Activated T-cell treated with anti-CD3 and anti-CD28 coated beads for 24 hours (primary cell): Measurements from ENCODE around the gene DNAJC15.
"Not testable (repeated sequence)": the region's sequence is repeated elsewhere in the genome, so short reads cannot be mapped to it uniquely, and the experiment has no call there.

Source experiments
- DNase-seq: peaks from one replicate; pipeline ENCODE4 v3.0.0-alpha.2; 2020; ENCODE audit warnings: low read depth

Gene DNAJC15

DNA sequence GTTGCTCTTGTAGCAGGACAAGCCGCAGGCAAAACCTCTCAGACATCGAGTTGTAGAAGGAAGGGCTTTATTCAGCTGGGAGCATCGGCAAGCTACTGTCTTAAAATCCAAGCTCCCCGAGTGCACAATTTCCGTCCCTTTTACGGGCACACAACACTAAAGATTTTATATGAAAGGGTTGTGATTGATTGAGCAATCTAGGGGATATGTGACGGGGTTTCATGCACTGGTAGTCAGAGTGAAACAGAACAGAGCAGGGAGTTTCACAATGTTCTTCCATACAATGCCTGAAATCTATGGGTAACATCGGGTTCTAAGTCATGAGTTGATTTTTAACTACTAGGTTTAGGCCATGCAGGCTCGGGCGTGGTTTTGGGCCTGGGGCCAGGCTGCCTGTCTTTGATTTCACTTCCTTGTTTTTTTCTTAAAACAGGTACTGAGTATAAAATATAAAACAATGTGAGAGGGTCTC lies 22.0 kb downstream of the DNAJC15 start:
- DNase-seq, result not testable (repeated sequence)

DNA sequence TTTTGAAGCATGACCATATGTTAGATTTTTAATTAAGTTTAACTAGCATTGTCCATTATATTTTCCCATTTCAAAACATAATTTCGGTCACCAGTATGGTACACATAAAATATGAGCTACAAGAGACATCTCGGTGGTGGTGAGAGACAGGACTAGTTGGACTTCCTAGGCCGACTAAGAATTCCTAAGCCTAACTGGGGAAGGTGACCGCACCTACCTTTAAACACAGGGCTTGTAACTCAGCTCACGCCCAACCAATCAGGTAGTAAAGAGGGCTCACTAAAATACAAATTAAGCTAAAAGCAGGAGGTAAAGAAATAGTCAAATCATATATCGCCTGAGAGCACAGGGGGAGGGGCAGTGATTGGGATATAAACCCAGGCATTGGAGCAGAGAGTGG lies 22.9 kb downstream of the DNAJC15 start:
- no peak for DNase-seq

GRCh38 chr13:43054803-43055802 lies 31.7 kb downstream of the DNAJC15 start:
- DNase-seq, result no peak

GRCh38 chr13:43057653-43058317 lies 34.4 kb downstream of the DNAJC15 start:
- no peak for DNase-seq

DNA sequence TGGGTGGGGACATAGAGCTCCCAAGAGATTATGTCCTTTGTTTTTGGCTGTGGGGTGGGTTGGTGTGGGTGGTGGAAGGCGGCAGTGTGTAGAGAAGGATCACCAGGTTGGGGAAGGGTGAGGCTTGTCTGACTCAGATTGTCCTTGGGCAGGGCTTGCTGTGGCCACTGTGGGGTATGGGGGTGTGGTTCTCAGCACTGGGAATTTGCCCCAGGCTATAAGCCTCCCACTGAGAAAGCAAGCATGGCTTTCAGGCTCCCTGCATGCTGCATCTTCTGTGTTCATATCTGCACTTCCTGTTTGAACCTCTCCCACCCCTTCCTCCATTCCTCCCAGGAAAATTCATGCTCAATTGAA lies 34.9 kb downstream of the DNAJC15 start:
- no peak for DNase-seq

- DNase-seq, result no peak
These were observed 35.4 kb downstream of the DNAJC15 start for GRCh38 chr13:43058831-43059230.

DNA sequence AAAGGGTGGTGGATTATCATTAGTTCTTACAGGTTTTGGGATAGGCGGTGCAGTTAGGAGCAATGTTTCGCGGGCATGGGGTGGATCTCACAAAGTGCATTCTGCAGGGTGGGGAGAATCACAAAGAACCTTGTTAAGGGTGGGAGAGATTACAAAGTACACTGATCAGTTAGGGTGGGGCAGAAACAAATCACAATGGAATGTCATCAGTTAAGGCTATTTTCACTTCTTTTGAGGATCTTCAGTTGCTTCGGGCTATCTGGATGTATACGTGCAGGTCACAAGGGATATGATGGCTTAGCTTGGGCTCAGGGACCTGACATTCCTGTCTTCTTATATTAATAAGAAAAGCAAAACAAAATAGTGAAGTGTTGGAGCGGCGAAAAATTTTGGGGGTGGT lies 36.4 kb downstream of the DNAJC15 start:
- DNase-seq, result not testable (repeated sequence)

DNA sequence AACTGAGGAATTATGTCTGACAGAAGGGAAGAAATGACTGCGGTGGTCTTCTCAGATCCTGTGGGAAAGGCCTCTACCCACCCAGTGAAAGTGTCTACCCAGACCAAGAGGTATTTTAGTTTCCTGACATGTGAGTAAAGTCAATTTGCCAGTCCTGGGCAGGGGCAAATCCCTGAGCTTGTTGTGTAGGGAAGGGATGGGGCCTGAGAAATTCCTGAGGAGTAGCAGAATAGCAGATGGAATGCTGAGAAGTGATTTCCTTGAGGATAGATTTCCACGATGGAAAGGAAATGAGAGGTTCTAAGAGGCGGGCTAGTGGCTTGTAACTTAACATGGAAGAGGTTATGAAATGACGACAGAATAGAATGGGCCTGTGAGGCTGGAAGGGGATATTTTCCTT lies 37.4 kb downstream of the DNAJC15 start:
- not testable (repeated sequence) for DNase-seq

GRCh38 chr13:43061496-43062280 lies 38.3 kb downstream of the DNAJC15 start:
- DNase-seq, result no peak

DNA sequence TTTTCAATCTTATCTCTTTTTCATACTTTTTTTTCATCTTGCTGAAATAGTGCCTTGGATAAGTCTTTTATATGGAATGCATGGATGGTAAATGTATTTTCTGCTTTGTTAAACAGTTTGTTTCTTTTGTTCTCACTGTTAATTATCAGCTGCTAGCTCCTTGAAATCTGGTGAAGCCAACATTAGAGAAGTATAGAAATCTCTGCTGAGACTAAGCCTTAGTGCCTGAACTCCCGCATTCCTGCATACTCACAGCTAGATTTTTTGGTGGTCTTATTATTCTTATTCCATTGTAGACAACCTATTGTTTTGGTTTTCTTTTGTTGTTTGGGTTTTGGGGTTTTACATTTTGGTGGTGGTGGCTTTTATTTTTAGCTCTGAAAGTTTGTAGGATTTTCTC lies 48.4 kb downstream of the DNAJC15 start:
- no peak for DNase-seq

DNA sequence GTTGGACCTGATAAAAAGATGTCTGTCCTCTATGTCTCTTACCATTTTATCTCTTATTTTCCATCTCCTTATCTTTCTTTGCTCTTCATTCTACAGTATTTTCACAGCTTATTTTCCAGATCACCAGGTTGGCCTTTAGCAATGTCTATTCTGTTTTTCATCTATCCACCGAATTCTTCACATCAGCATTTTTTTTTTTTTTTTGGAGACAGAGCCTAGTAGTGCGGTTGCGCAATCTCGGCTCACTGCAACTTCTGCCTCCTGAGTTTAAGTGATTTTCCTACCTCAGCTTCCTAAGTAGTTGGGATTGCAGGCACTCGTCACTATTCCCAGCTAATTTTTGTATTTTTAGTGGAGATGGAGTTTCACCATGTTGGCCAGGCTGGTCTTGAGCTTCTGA lies 49.0 kb downstream of the DNAJC15 start:
- no peak for DNase-seq

DNA sequence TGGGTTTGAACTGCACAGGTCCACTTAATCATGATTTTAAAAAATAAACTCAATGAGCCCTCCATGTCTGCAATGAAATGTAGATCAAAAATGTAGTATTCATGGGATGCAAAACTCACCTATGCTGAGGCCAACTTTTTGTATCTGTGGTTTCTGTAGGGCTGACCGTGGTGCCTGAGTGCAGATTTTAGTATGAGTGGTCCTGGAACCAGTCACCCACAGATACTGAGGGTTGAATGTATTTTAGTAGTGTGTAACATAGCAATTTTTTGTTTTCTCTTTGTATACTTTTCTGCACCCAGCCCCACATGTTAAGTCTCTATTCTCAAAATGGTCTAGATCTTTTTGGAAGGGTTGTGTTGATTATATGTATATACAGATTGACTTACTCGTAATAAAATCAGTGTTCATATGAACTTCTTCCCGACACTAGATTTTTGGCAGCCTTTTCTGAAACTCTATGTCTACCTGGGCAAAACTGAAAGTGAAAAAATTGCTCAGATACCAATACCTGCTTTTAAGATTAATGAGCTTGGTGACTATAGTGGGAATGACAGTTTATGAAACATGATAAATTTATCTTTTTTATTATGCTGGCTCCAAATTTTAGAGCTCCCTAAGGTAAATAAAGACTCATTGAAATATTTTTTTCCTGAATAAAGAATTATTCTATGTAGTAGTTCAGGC lies 51.6 kb downstream of the DNAJC15 start:
- DNase-seq, result no peak

- not testable (repeated sequence) for DNase-seq
These were observed 52.1 kb downstream of the DNAJC15 start for GRCh38 chr13:43075511-43075902.

- DNase-seq, result no peak
These were observed 53.7 kb downstream of the DNAJC15 start for GRCh38 chr13:43077046-43077445.

DNA sequence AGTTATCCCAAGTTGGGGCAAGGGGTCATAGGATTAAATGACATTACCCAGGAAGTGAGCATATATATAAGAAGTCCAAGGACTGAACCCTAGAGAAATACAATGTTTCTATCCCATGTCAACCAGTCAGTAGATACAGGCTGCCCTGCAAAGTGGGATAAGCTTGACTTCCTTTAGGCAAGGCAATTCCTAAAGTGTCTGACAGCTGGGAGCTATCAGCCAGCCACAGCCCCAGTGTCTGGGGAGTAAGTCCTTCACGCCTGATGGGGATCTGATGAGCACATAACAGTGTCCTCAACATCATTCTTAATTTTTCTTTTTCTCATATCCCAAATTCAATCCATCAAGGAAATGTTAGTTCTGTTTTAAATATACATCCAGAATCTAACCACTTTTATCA lies 54.1 kb downstream of the DNAJC15 start:
- DNase-seq, result no peak

DNA sequence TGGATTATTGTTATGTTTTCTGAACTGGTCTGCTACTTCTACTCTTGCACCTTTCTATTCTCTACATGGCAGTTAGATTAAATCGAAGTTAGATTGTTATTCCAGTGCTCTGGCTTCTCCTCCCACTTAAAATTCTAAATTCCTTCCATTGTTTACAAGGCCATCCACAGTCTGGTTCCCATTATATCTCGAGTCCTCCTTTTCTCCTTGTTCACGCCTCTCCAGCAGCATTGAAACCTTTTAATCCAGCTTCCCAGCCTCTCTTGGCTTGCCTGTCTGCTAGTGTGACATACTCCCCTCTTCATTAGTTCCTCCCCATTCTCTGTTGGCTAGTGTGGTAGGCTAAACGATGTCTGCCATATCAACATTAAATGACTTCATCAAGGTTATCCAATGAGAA lies 54.5 kb downstream of the DNAJC15 start:
- no peak for DNase-seq

DNA sequence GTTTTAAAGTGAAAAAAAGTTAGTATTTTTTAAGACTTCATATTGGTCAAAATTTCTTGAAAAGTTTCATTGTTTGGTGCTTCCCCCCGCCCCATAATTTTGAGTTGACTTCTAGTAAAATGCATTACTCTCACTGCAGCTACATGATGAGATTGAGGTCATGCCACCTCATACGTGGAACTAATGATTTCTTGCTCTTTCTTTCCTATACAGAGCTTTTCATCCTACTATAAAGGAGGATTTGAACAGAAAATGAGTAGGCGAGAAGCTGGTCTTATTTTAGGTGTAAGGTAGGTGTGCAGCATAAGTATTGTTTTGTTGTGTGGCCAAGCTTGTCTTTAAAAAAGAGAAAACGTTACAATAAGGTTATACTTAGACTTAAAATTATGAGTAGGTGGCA lies 55.0 kb downstream of the DNAJC15 start:
- DNase-seq, result no peak

DNA sequence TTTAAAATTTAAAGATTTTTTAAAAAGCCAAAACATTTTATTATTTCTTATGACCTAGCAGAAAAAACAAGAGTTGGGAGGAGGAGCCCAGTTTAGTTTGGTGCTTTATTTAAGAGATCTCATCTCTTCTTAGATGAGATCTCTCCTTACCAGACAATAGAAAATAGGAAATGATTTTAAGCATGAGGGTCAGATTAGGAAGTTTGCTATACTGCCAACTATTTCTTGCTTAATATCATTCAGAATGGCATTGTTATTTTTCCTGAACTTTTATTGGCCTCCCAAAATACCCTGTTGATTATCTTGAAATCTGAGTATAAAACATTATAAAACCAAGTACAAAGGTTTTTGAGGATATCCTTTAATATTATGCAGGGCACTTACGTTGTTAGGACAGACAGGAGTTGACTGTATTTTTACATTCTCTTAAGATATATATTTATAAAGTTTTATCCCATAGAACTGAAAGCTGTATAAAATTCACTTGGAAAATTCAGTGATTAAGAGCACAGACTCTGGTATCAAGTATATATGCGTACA lies 56.1 kb downstream of the DNAJC15 start:
- no peak for DNase-seq

DNA sequence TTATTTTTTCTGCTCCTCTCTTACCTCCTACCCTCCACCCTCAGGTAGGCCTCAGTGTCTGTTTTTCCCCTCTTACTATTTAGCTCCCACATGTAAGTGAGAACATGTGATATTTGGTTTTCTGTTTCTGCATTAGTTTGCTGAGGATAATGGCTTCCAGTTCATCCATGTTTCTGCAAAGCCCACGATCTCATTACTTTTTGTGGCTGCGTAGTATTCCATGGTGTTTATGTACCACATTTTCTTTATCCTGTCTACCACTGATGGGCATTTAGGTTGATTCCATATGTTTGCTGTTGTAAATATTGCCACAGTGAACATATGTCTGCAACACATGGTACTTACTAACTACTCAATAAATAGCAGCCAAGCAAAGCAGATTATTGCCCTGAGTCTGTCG lies 56.8 kb downstream of the DNAJC15 start:
- DNase-seq, result no peak

- no peak for DNase-seq
These were observed 58.5 kb downstream of the DNAJC15 start for GRCh38 chr13:43081866-43082265.

- no peak for DNase-seq
These were observed 60.4 kb downstream of the DNAJC15 start for GRCh38 chr13:43083750-43084149.

DNA sequence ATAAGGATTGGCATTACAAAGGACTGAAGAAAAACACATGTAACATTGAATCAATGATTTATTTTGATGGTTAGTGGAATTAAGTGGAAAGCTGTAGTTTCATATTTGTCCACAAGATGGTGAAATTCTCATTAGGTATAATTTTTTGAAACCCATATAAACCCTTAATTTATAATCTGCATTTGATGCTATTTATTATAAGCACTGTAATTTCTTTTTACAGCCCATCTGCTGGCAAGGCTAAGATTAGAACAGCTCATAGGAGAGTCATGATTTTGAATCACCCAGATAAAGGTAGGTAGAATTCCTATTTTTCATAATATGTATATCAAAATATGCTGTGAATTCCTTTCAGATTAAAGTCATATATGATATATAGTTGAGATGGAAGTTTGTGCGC lies 62.2 kb downstream of the DNAJC15 start:
- DNase-seq, result no peak
